Measurements from ENCODE around the gene IPO4. TPM values are rescaled to one million over a fixed set of nuclear protein-coding genes. Genes with fewer than 3 reads are reported as not detected.

IPO4 gene
- total and polyA plus RNA-seq, 4 donors, result 13.6 to 32.9 (median 23.0) TPM

- TF ChIP-seq MAX (IDR thresholded peaks at IDR 0.05) (no peak), EGR1 (IDR thresholded peaks at IDR 0.05; ENCODE audit: low read depth in 2 of 2) (no peak), FOXA1 (IDR thresholded peaks at IDR 0.05) (no peak), ZBTB33 (IDR thresholded peaks at IDR 0.05) (no peak), TAF1 (conservative IDR thresholded peaks at IDR 0.05) (no peak), GABPA (IDR thresholded peaks at IDR 0.05 in 1 of 2, conservative IDR thresholded peaks at IDR 0.05 in 1 of 2) (no peak), JUND (IDR thresholded peaks at IDR 0.05) (no peak), HNF4A (conservative IDR thresholded peaks at IDR 0.05) (no peak), RAD21 (IDR thresholded peaks at IDR 0.05) (no peak), YY1 (IDR thresholded peaks at IDR 0.05) (no peak)
- peak within 1 kb of the TSS; percentile 72 to 83 for H3K27ac ChIP-seq (ENCODE audit: low read depth in 1 of 2, low read length in 2 of 2)
- H3K36me3 ChIP-seq (ENCODE audit: control insufficient read depth in 4 of 4, insufficient read depth in 3 of 4, low read depth in 1 of 4, low read length in 3 of 4), result no peaks in the 10 kb centered on the region
- WGBS, result 90% methylated on average over 5 of the region's 5 CpGs
- no peak for DNase-seq (ENCODE audit: low spot score)
- H3K27me3 ChIP-seq (ENCODE audit: control insufficient read depth in 4 of 4, insufficient read depth in 4 of 4, low read length in 3 of 4), result no peaks in the 10 kb centered on the region
- no peaks in the 10 kb centered on the region for H3K9me3 ChIP-seq (ENCODE audit: control insufficient read depth in 4 of 4, low read length in 3 of 4)
- peaks cover 7 to 33% (median 27%) of the 10 kb centered on the region in 4 donors for H3K4me1 ChIP-seq (ENCODE audit: control insufficient read depth in 4 of 4, insufficient read depth in 4 of 4, low read length in 3 of 4)
- H3K4me3 ChIP-seq (ENCODE audit: low read depth in 1 of 3, low read length in 3 of 3), result peak within 1 kb of the TSS in 1 of 3 donors; percentile 30
- peak within 1 kb of the TSS in 1 of 2 donors; percentile 36 for H3K9ac ChIP-seq (ENCODE audit: low read depth in 1 of 2, low read length in 2 of 2)
Observed at GRCh38 chr14:24130380-24130716, 58.3 kb downstream of the IPO4 start, which contains the start of gene FITM1. Gene FITM1 (plus strand): TSS chr14:24130659. CDS start chr14:24131564, 905 bp downstream.

Small RNA genes within 50 kb of the gene (small RNA-seq; reads per million reads assigned to genes)
- gene AL136295.4 (not detected), gene CHMP4A (not detected), gene IPO4 (not detected), gene IRF9 (0.09 reads per million), gene MDP1 (not detected), gene RNA5SP383 (0.07 reads per million)

Other genes with a start within 250 kb of the IPO4 start
Only the 30 nearest of the 34 such genes appear.
- gene DHRS4L2, start 199.9 kb downstream of the IPO4 start, total RNA-seq, result 10 to 100 TPM; 16.7 to 56.8 TPM
- 10 to 100 TPM; 40.8 to 47.2 TPM for gene DHRS4L2, start 199.9 kb downstream of the IPO4 start, polyA plus RNA-seq
- gene CARMIL3, start 136.8 kb downstream of the IPO4 start, total RNA-seq, result under 1 TPM; 0.05 to 0.17 TPM
- gene CARMIL3, start 136.8 kb downstream of the IPO4 start, polyA plus RNA-seq, result under 1 TPM; 0.17 TPM
- not detected for gene CPNE6, start 117.3 kb downstream of the IPO4 start, total RNA-seq
- gene CPNE6, start 117.3 kb downstream of the IPO4 start, polyA plus RNA-seq, result under 1 TPM; 0.05 to 0.17 TPM
- gene PCK2, start 94.5 kb downstream of the IPO4 start, total RNA-seq, result 100 to 1,000 TPM in 1 of 2 donors, 10 to 100 TPM in 1; 39.8 to 205 TPM
- 100 to 1,000 TPM; 236 to 250 TPM for gene PCK2, start 94.5 kb downstream of the IPO4 start, polyA plus RNA-seq
- gene DCAF11, start 74.0 kb downstream of the IPO4 start, total RNA-seq, result 100 to 1,000 TPM; 215 to 312 TPM
- gene DCAF11, start 74.0 kb downstream of the IPO4 start, polyA plus RNA-seq, result 100 to 1,000 TPM in 1 of 2 donors, 10 to 100 TPM in 1; 30.1 to 119 TPM
- 1 to 10 TPM; 2.7 to 3.2 TPM for gene NRL, start 73.9 kb downstream of the IPO4 start, total RNA-seq
- 1 to 10 TPM; 1.5 to 2.9 TPM for gene NRL, start 73.9 kb downstream of the IPO4 start, polyA plus RNA-seq
- gene FITM1, start 58.2 kb downstream of the IPO4 start, total RNA-seq, result 1 to 10 TPM; 1.7 to 6.4 TPM
- 10 to 100 TPM; 11.9 to 16.1 TPM for gene FITM1, start 58.2 kb downstream of the IPO4 start, polyA plus RNA-seq
- 10 to 100 TPM; 63.3 to 71.9 TPM for gene PSME1, start 52.6 kb downstream of the IPO4 start, total RNA-seq
- 100 to 1,000 TPM; 131 to 237 TPM for gene PSME1, start 52.6 kb downstream of the IPO4 start, polyA plus RNA-seq
- gene EMC9, start 47.2 kb downstream of the IPO4 start, total RNA-seq, result 10 to 100 TPM in 1 of 2 donors, 1 to 10 TPM in 1; 8.6 to 10.5 TPM
- gene EMC9, start 47.2 kb downstream of the IPO4 start, polyA plus RNA-seq, result 10 to 100 TPM; 16.2 to 17.8 TPM
- gene PSME2, start 42.2 kb downstream of the IPO4 start, total RNA-seq, result 10 to 100 TPM; 56.9 to 62.3 TPM
- 100 to 1,000 TPM; 123 to 247 TPM for gene PSME2, start 42.2 kb downstream of the IPO4 start, polyA plus RNA-seq
- 10 to 100 TPM; 16.3 to 36.0 TPM for gene RNF31, start 41.3 kb downstream of the IPO4 start, total RNA-seq
- 10 to 100 TPM; 20.3 to 21.6 TPM for gene RNF31, start 41.3 kb downstream of the IPO4 start, polyA plus RNA-seq
- gene IRF9, start 27.6 kb downstream of the IPO4 start, total RNA-seq, result 10 to 100 TPM; 44.2 to 57.8 TPM
- 10 to 100 TPM; 37.9 to 60.9 TPM for gene IRF9, start 27.6 kb downstream of the IPO4 start, polyA plus RNA-seq
- 1 to 10 TPM; 3.8 to 4.7 TPM for gene REC8, start 16.7 kb downstream of the IPO4 start, total RNA-seq
- 1 to 10 TPM; 2.3 to 3.8 TPM for gene REC8, start 16.7 kb downstream of the IPO4 start, polyA plus RNA-seq
- 10 to 100 TPM; 27.5 to 76.2 TPM for gene TM9SF1, start 6.6 kb upstream of the IPO4 start, total RNA-seq
- gene TM9SF1, start 6.6 kb upstream of the IPO4 start, polyA plus RNA-seq, result 10 to 100 TPM; 30.0 to 46.9 TPM
- gene TSSK4, start 16.9 kb upstream of the IPO4 start, total RNA-seq, result under 1 TPM in 1 of 2 donors, not detected in 1; 0.33 TPM
- under 1 TPM in 1 of 2 donors, not detected in 1; 0.25 TPM for gene TSSK4, start 16.9 kb upstream of the IPO4 start, polyA plus RNA-seq
- 10 to 100 TPM; 14.6 to 19.6 TPM for gene CHMP4A, start 24.7 kb upstream of the IPO4 start, total RNA-seq
- 10 to 100 TPM; 36.3 to 38.7 TPM for gene CHMP4A, start 24.7 kb upstream of the IPO4 start, polyA plus RNA-seq
- gene MDP1, start 27.2 kb upstream of the IPO4 start, total RNA-seq, result 1 to 10 TPM; 3.2 to 6.6 TPM
- gene MDP1, start 27.2 kb upstream of the IPO4 start, polyA plus RNA-seq, result 10 to 100 TPM in 1 of 2 donors, 1 to 10 TPM in 1; 7.4 to 13.4 TPM
- gene NEDD8, start 43.6 kb upstream of the IPO4 start, total RNA-seq, result 10 to 100 TPM; 32.3 to 49.3 TPM
- 100 to 1,000 TPM; 107 to 136 TPM for gene NEDD8, start 43.6 kb upstream of the IPO4 start, polyA plus RNA-seq
- gene GMPR2, start 44.1 kb upstream of the IPO4 start, total RNA-seq, result 10 to 100 TPM; 28.6 to 29.8 TPM
- 10 to 100 TPM; 34.9 to 42.7 TPM for gene GMPR2, start 44.1 kb upstream of the IPO4 start, polyA plus RNA-seq
- 10 to 100 TPM; 23.5 to 25.1 TPM for gene TINF2, start 53.8 kb upstream of the IPO4 start, total RNA-seq
- 10 to 100 TPM; 14.4 to 24.3 TPM for gene TINF2, start 53.8 kb upstream of the IPO4 start, polyA plus RNA-seq
- gene TGM1, start 74.4 kb upstream of the IPO4 start, total RNA-seq, result 1 to 10 TPM; 1.1 to 1.5 TPM
- gene TGM1, start 74.4 kb upstream of the IPO4 start, polyA plus RNA-seq, result under 1 TPM; 0.28 to 0.39 TPM
- 10 to 100 TPM in 1 of 2 donors, 1 to 10 TPM in 1; 7.5 to 19.7 TPM for gene RABGGTA, start 82.8 kb upstream of the IPO4 start, total RNA-seq
- 10 to 100 TPM; 11.7 to 14.7 TPM for gene RABGGTA, start 82.8 kb upstream of the IPO4 start, polyA plus RNA-seq
- 10 to 100 TPM; 30.3 to 84.9 TPM for gene DHRS1, start 111.0 kb upstream of the IPO4 start, total RNA-seq
- gene DHRS1, start 111.0 kb upstream of the IPO4 start, polyA plus RNA-seq, result 10 to 100 TPM; 40.3 to 60.1 TPM
- 10 to 100 TPM; 12.3 to 18.2 TPM for gene NOP9, start 111.0 kb upstream of the IPO4 start, total RNA-seq
- gene NOP9, start 111.0 kb upstream of the IPO4 start, polyA plus RNA-seq, result 1 to 10 TPM; 3.8 to 7.1 TPM
- 100 to 1,000 TPM in 1 of 2 donors, 10 to 100 TPM in 1; 32.1 to 142 TPM for gene CIDEB, start 119.2 kb upstream of the IPO4 start, total RNA-seq
- gene CIDEB, start 119.2 kb upstream of the IPO4 start, polyA plus RNA-seq, result 100 to 1,000 TPM; 176 to 312 TPM
- gene LTB4R2, start 121.3 kb upstream of the IPO4 start, total RNA-seq, result 10 to 100 TPM in 1 of 2 donors, 1 to 10 TPM in 1; 2.5 to 11.3 TPM
- gene LTB4R2, start 121.3 kb upstream of the IPO4 start, polyA plus RNA-seq, result 1 to 10 TPM in 1 of 2 donors, under 1 TPM in 1; 0.28 to 1.2 TPM
- gene LTB4R, start 122.7 kb upstream of the IPO4 start, total RNA-seq, result 1 to 10 TPM; 2.1 to 5.0 TPM
- gene LTB4R, start 122.7 kb upstream of the IPO4 start, polyA plus RNA-seq, result 1 to 10 TPM in 1 of 2 donors, under 1 TPM in 1; 0.86 to 2.9 TPM
- 1 to 10 TPM; 2.2 to 7.2 TPM for gene ADCY4, start 146.3 kb upstream of the IPO4 start, total RNA-seq
- 1 to 10 TPM; 2.2 to 5.8 TPM for gene ADCY4, start 146.3 kb upstream of the IPO4 start, polyA plus RNA-seq
- 1 to 10 TPM; 2.7 to 2.9 TPM for gene RIPK3, start 151.2 kb upstream of the IPO4 start, total RNA-seq
- gene RIPK3, start 151.2 kb upstream of the IPO4 start, polyA plus RNA-seq, result 1 to 10 TPM; 1.0 to 1.2 TPM
- gene NFATC4, start 179.4 kb upstream of the IPO4 start, total RNA-seq, result 1 to 10 TPM; 1.4 to 3.6 TPM
- gene NFATC4, start 179.4 kb upstream of the IPO4 start, polyA plus RNA-seq, result 1 to 10 TPM; 1.0 to 2.2 TPM

Data from liver (tissue), 10 donors.